Common myeloid progenitor, CD34-positive (primary cell): ENCODE measurements around the gene KRTAP12-3.

Source experiments
- CTCF ChIA-PET: fragments of 350-600 bp; sonication (Branson Sonifier 250); formaldehyde crosslinking; loops from one replicate; lab custom pipeline; 2021; ENCODE audit warnings: antibody characterized with exemption; lab: Charles Lee
- POLR2A ChIA-PET: fragments of 350-600 bp; sonication (Branson Sonifier 250); formaldehyde crosslinking; loops from one replicate; lab custom pipeline; 2021; ENCODE audit warnings: antibody characterized with exemption; lab: Charles Lee
- DNase-seq, 3 donors: peaks; one replicate each; pipeline versions ENCODE4 v3.0.0 to v3.0.0-alpha.2; 2013
- H3K27ac ChIP-seq, 2 experiments: 1 replicate in 1 of 2; 2 replicates in 1 of 2; pipeline ENCODE4 v1.7.0; 2013; ENCODE audit warnings: inconsistent platforms in 2 of 2, low read length in 2 of 2, mild to moderate bottlenecking in 2 of 2, low read depth in 1 of 2, moderate library complexity in 1 of 2; ENCODE audit not compliant: severe bottlenecking in 2 of 2, insufficient read depth in 1 of 2, poor library complexity in 1 of 2
- H3K27me3 ChIP-seq, 5 experiments: replicated peaks in 2 of 5; 1 replicate in 3 of 5; 2 replicates in 2 of 5; pipeline versions ENCODE4 v1.6.1 to v1.7.0; 2013; ENCODE audit warnings: low read length in 4 of 5, mild to moderate bottlenecking in 2 of 5, moderate library complexity in 2 of 5, inconsistent platforms in 1 of 5; ENCODE audit not compliant: insufficient read depth in 5 of 5, control insufficient read depth in 4 of 5
- H3K36me3 ChIP-seq, 4 experiments: 1 replicate in 2 of 4; 2 replicates in 2 of 4; pipeline versions ENCODE4 v1.6.1 to v1.7.0; 2013; ENCODE audit warnings: low read length in 3 of 4, control low read depth in 1 of 4, mild to moderate bottlenecking in 1 of 4; ENCODE audit not compliant: control insufficient read depth in 4 of 4, insufficient read depth in 4 of 4
- H3K4me1 ChIP-seq, 4 experiments: 1 replicate in 3 of 4; 2 replicates in 1 of 4; pipeline versions ENCODE4 v1.6.1 to v1.7.1; 2013; ENCODE audit warnings: low read length in 3 of 4, mild to moderate bottlenecking in 3 of 4, control low read depth in 1 of 4, inconsistent platforms in 1 of 4, moderate library complexity in 1 of 4; ENCODE audit not compliant: control insufficient read depth in 4 of 4, insufficient read depth in 4 of 4; ENCODE audit errors: control extremely low read depth in 1 of 4
- H3K4me3 ChIP-seq, 7 experiments: 1 replicate in 4 of 7; 2 replicates in 3 of 7; pipeline versions ENCODE4 v1.5.1 to v1.7.0; 2013; ENCODE audit warnings: mild to moderate bottlenecking in 7 of 7, low read length in 6 of 7, moderate library complexity in 6 of 7, inconsistent platforms in 2 of 7, low read depth in 2 of 7, control low read depth in 1 of 7; ENCODE audit not compliant: insufficient read depth in 4 of 7, control insufficient read depth in 1 of 7; ENCODE audit errors: extremely low read depth in 1 of 7
- H3K9me3 ChIP-seq, 5 experiments: 1 replicate in 4 of 5; 2 replicates in 1 of 5; pipeline versions ENCODE4 v1.6.1 to v1.7.1; 2013; ENCODE audit warnings: low read length in 4 of 5, mild to moderate bottlenecking in 2 of 5, inconsistent platforms in 1 of 5, low read depth in 1 of 5, moderate library complexity in 1 of 5; ENCODE audit not compliant: control insufficient read depth in 4 of 5, insufficient read depth in 2 of 5; ENCODE audit errors: control extremely low read depth in 1 of 5
- WGBS: methylation state at CpG from one replicate; pipeline ENCODE4 v1.1.5; 2013; ENCODE audit not compliant: insufficient coverage; 5-methylcytosine and 5-hydroxymethylcytosine counted together

The KRTAP12-3 gene

DNA sequence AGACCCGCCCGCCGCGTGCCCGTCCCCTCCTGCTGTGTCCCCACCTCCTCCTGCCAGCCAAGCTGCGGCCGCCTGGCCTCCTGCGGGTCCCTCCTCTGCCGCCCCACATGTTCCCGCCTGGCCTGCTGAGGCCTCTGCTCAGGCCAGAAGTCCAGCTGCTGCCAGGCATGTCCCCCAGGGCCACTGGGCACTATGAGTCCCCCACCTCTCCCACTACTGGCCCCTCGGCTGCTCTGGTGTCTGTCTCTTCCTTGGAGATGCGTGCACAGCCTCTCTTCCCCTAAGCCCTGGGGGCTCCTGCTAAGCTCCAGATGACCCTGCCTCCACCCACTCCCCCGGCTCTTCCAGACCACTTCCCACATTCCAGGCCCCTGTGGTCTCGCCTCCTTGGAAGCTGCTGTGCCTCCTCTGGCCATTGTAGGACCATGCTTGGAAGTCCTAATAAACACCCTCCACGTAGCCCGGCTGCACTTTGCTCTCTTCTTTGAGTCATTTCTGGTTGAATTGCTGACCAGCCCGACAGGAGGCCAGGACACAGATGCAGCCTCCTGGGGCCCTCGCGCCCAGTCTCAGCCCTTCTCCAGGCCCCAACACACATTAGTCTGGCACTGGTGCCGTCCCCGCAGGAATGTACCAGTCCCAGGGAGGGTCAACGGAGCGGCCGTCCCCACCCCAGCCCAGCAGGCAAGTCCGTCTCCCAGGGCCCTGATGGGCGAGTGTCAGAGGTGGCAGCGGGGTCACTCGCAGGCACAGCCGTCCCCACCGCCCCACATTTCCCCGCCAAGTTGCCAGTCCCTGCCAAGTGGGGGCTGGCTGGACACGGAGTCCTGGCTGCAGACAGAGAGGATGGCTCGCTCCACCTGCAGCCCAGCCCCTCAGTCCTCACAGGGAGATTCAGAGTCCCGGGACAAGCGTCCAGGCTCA is 40.3 kb downstream of the KRTAP12-3 start:
- H3K36me3 ChIP-seq, result no peaks in the 10 kb centered on the region
- ChIA-PET POLR2A (no interaction called here), CTCF (no interaction called here)
- no peak for DNase-seq
- 49% methylated on average over 22 of the region's 35 CpGs for WGBS
- H3K27ac ChIP-seq, result no peak overlapping the region
- H3K9me3 ChIP-seq, result peaks cover 0 to 10% (median 4%) of the 10 kb centered on the region in 5 experiments
- no peaks in the 10 kb centered on the region for H3K4me1 ChIP-seq
- no peak overlapping the region for H3K4me3 ChIP-seq
- H3K27me3 ChIP-seq, result peaks cover 4 to 88% (median 22%) of the 10 kb centered on the region in 5 experiments

DNA sequence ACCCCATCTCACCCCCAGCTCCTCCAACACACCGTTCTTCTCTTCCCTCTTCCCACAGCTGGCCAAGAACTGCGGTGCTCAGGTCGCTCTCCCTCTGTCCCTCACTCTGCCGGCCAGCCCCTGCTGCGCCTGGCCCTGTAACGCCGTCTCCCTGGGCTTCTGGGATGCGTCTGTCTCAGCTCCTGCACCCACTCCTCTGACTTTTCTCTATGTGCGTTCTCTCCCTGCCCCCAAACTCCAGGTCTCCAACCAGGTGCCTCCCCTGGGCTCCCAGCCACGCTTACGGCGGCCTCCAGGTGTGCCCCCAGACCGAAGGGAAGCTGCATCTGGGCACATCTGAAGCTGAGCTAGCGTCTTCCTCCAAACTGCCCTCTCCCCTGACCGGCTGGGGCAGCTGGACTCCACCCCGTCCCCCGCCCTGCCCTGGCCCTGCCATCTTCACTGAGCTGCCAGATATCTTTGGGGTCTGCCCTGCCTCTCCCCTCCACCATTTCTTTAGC is 41.8 kb downstream of the KRTAP12-3 start:
- Histone ChIP-seq H3K4me3 (no peak overlapping the region), H3K27me3 (peaks cover 0 to 98% (median 26%) of the 10 kb centered on the region in 5 experiments), H3K4me1 (no peaks in the 10 kb centered on the region), H3K9me3 (peaks cover 0 to 4% (median under 1%) of the 10 kb centered on the region in 5 experiments), H3K36me3 (no peaks in the 10 kb centered on the region), H3K27ac (no peak overlapping the region)
- WGBS, result 54% methylated on average over 17 of the region's 17 CpGs
- ChIA-PET CTCF (no interaction called here), POLR2A (no interaction called here)
- DNase-seq, result no peak

GRCh38 chr21:44700101-44701022 is 42.6 kb downstream of the KRTAP12-3 start:
- POLR2A ChIA-PET, result no interaction called here
- Histone ChIP-seq H3K27ac (no peak overlapping the region), H3K4me1 (no peaks in the 10 kb centered on the region), H3K4me3 (no peak overlapping the region), H3K27me3 (peaks cover 0 to 94% (median 26%) of the 10 kb centered on the region in 5 experiments), H3K36me3 (no peaks in the 10 kb centered on the region), H3K9me3 (peaks cover 0 to 5% (median 4%) of the 10 kb centered on the region in 5 experiments)
- no peak for DNase-seq
- WGBS, result 70% methylated on average over 14 of the region's 21 CpGs
- CTCF ChIA-PET, result no interaction called here

DNA sequence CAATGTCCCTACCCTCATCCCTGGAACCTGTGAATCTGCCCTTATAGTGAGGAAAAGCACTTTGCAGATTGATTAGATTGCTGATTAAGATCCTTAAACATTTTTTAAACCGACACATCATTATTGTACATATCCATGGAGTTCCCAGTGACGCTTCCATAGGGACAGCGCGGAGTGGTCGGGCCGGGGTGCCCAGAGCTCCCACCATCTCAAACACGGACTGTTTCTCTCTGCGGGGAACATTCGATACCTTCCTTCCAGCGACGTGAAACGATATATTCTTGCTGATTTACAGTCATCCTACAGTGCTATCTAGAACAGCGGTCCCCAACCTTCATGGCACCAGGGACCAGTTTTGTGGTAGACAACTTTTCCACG is 43.3 kb downstream of the KRTAP12-3 start:
- ChIA-PET POLR2A (no interaction called here), CTCF (no interaction called here)
- Histone ChIP-seq H3K4me1 (no peaks in the 10 kb centered on the region), H3K36me3 (peaks cover 0 to 2% (median 0%) of the 10 kb centered on the region in 4 experiments), H3K27me3 (peaks cover 0 to 89% (median 26%) of the 10 kb centered on the region in 5 experiments), H3K27ac (no peak overlapping the region), H3K4me3 (no peak overlapping the region), H3K9me3 (peaks cover 0 to 7% (median 5%) of the 10 kb centered on the region in 5 experiments)
- DNase-seq, result no peak
- WGBS, result 86% methylated on average over 12 of the region's 14 CpGs

DNA sequence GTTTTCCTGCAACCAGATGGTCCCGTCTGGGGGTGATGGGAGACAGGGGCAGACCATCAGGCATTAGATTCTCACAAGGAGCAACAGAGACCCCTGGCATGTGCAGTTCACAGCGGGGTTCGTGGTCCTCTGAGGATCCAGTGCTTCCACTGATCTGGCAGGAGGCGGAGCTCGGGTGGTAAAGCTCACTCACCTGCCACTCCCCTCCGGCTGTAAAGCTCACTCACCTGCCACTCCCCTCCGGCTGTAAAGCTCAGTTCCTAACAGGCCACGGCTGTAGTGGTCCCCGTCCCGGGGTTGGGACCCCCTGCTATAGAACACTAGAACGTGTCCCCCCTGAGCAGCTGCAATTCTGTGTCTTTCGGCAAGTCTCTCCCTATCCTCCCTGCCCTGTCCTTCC is 43.8 kb downstream of the KRTAP12-3 start:
- no peak for DNase-seq
- WGBS, result 45% methylated on average over 12 of the region's 12 CpGs
- peaks cover 0 to 89% (median 30%) of the 10 kb centered on the region in 5 experiments for H3K27me3 ChIP-seq

GRCh38 chr21:44702111-44702972 is 44.6 kb downstream of the KRTAP12-3 start:
- H3K9me3 ChIP-seq, result peaks cover 0 to 13% (median 10%) of the 10 kb centered on the region in 5 experiments
- no peak overlapping the region for H3K4me3 ChIP-seq
- no peak for DNase-seq
- no peak overlapping the region for H3K27ac ChIP-seq
- H3K4me1 ChIP-seq, result no peaks in the 10 kb centered on the region
- H3K27me3 ChIP-seq, result peaks cover 0 to 91% (median 30%) of the 10 kb centered on the region in 5 experiments
- POLR2A ChIA-PET, result no interaction called here
- H3K36me3 ChIP-seq, result peaks cover 0 to 4% (median 0%) of the 10 kb centered on the region in 4 experiments
- WGBS, result 79% methylated on average over 19 of the region's 22 CpGs
- CTCF ChIA-PET, result no interaction called here

More for the DNA sequence above, 43.8 kb downstream of the KRTAP12-3 start:
- ChIA-PET CTCF (no interaction called here), POLR2A (interaction anchor here (0.6 kb wide), 1 partner anchor 119 kb away, joined by 3 read pairs; no protein-coding TSS in a partner anchor)
- Histone ChIP-seq H3K36me3 (peaks cover 0 to 4% (median 0%) of the 10 kb centered on the region in 4 experiments), H3K27ac (no peak overlapping the region), H3K9me3 (peaks cover 0 to 12% (median 10%) of the 10 kb centered on the region in 5 experiments), H3K4me3 (no peak overlapping the region), H3K4me1 (no peaks in the 10 kb centered on the region)
